Panc1 (cell line): ENCODE results near the gene RGS12.

Source experiments
- CTCF ChIP-seq: fragments of 450-650 bp; IDR thresholded peaks from 2 replicates; pipeline ENCODE4 v1.5.1; 2017; ENCODE audit warnings: mild to moderate bottlenecking
- TCF7L2 ChIP-seq: IDR thresholded peaks from 2 replicates; pipeline ENCODE4 v1.6.1; 2011; ENCODE audit warnings: mild to moderate bottlenecking, low read depth, low read length, inconsistent platforms

GRCh38 chr4:3306450-3306849 lies 13.6 kb downstream of the RGS12 start:
- no peak for TF ChIP-seq CTCF
- TF ChIP-seq TCF7L2: no peak
